Measurements from ENCODE around the gene OR1M1. TPM values are rescaled to one million over a fixed set of nuclear protein-coding genes. Genes with fewer than 3 reads are reported as not detected.
"Not testable (repeated sequence)": the region's sequence is repeated elsewhere in the genome, so short reads cannot be mapped to it uniquely, and the experiment has no call there.

OR1M1 gene
- total RNA-seq, 1 experiment from 2014 or later, result not detected

GRCh38 chr19:9052894-9053293, 34.0 kb upstream of the OR1M1 start:
- Histone ChIP-seq H2AFZ (ENCODE audit: low read length) (no peak overlapping the region), H3K4me2 (ENCODE audit: low read length) (no peak overlapping the region), H3K4me3 (ENCODE audit: low read length) (no peak overlapping the region), H3F3A (ENCODE audit: low read length, unreplicated experiment) (no peaks in the 10 kb centered on the region), H3K4me1 (ENCODE audit: insufficient read depth, low read length) (peaks cover 31% of the 10 kb centered on the region), H3K9me3 (ENCODE audit: low read length) (no peaks in the 10 kb centered on the region), H3K9me2 (replicated peaks; ENCODE audit: low read length) (no peaks in the 10 kb centered on the region), H3K27me3 (ENCODE audit: low read length) (no peaks in the 10 kb centered on the region), H3K79me2 (ENCODE audit: low read length) (no peaks in the 10 kb centered on the region), H4K20me1 (ENCODE audit: low read length) (no peaks in the 10 kb centered on the region), H3K36me3 (ENCODE audit: low read depth, low read length) (no peaks in the 10 kb centered on the region), H3K27ac (ENCODE audit: low read length) (no peak overlapping the region), H3K9ac (ENCODE audit: low read length) (no peak overlapping the region)
- TF ChIP-seq, protein P1, sequence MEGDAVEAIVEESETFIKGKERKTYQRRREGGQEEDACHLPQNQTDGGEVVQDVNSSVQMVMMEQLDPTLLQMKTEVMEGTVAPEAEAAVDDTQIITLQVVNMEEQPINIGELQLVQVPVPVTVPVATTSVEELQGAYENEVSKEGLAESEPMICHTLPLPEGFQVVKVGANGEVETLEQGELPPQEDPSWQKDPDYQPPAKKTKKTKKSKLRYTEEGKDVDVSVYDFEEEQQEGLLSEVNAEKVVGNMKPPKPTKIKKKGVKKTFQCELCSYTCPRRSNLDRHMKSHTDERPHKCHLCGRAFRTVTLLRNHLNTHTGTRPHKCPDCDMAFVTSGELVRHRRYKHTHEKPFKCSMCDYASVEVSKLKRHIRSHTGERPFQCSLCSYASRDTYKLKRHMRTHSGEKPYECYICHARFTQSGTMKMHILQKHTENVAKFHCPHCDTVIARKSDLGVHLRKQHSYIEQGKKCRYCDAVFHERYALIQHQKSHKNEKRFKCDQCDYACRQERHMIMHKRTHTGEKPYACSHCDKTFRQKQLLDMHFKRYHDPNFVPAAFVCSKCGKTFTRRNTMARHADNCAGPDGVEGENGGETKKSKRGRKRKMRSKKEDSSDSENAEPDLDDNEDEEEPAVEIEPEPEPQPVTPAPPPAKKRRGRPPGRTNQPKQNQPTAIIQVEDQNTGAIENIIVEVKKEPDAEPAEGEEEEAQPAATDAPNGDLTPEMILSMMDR (conservative IDR thresholded peaks at IDR 0.05; ENCODE audit: low read depth, low read length), result no peak
- no peak for TF ChIP-seq EZH2phosphoT487 (IDR thresholded peaks at IDR 0.05; ENCODE audit: borderline replicate concordance, low read length)
- no peak for TF ChIP-seq EZH2 (IDR thresholded peaks at IDR 0.05; ENCODE audit: low read length, unreplicated experiment)
- CTCF ChIA-PET, result no interaction called here
- no peak for ATAC-seq
- POLR2A ChIA-PET (ENCODE audit: unreplicated experiment), result no interaction called here
- DNase-seq, result no peak
- no TSS peak for BruUV-seq (replicated peaks)
- intact Hi-C loops (cut with micrococcal nuclease), result no loop called here

DNA sequence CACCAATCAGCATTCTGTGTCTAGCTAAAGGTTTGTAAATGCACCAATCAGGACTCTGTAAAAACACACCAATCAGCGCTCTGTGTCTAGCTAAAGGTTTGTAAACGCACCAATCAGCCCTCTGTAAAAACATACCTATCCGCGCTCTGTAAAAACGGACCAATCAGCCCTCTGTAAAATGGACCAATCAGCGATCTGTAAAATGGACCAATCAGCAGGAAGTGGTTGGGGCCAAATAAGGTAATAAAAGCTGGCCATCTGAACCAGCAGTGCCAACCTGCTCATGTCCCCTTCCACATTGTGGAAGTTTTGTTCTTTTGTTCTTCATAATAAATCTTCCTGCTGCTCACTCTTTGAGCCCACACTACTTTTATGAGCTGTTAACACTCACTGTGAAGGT, 33.2 kb upstream of the OR1M1 start:
- H3K9me2 ChIP-seq (replicated peaks; ENCODE audit: low read length); intact Hi-C loops (cut with micrococcal nuclease); H3K79me2 ChIP-seq (ENCODE audit: low read length); H3K9me3 ChIP-seq (ENCODE audit: low read length); H3K27me3 ChIP-seq (ENCODE audit: low read length); H3K36me3 ChIP-seq (ENCODE audit: low read depth, low read length); H2AFZ ChIP-seq (ENCODE audit: low read length); H3F3A ChIP-seq (ENCODE audit: low read length, unreplicated experiment); H3K9ac ChIP-seq (ENCODE audit: low read length); H3K4me2 ChIP-seq (ENCODE audit: low read length); BruUV-seq (replicated peaks); POLR2A ChIA-PET (ENCODE audit: unreplicated experiment); ATAC-seq; H4K20me1 ChIP-seq (ENCODE audit: low read length); H3K4me3 ChIP-seq (ENCODE audit: low read length); CTCF ChIA-PET; DNase-seq: not testable (repeated sequence)
- H3K4me1 ChIP-seq (ENCODE audit: insufficient read depth, low read length), result peaks cover 31% of the 10 kb centered on the region
- peak overlapping the region; percentile 94 for H3K27ac ChIP-seq (ENCODE audit: low read length)

- CTCF ChIA-PET, result no interaction called here
- Histone ChIP-seq H3F3A (ENCODE audit: low read length, unreplicated experiment) (no peaks in the 10 kb centered on the region), H3K9me2 (replicated peaks; ENCODE audit: low read length) (no peaks in the 10 kb centered on the region), H3K27ac (ENCODE audit: low read length) (peak overlapping the region; percentile 94), H3K79me2 (ENCODE audit: low read length) (no peaks in the 10 kb centered on the region), H4K20me1 (ENCODE audit: low read length) (no peaks in the 10 kb centered on the region), H2AFZ (ENCODE audit: low read length) (no peak overlapping the region), H3K9ac (ENCODE audit: low read length) (peak overlapping the region; percentile 39), H3K36me3 (ENCODE audit: low read depth, low read length) (no peaks in the 10 kb centered on the region), H3K27me3 (ENCODE audit: low read length) (no peaks in the 10 kb centered on the region), H3K4me3 (ENCODE audit: low read length) (peak overlapping the region; percentile 4; the same call in 1 of the 2 replicates), H3K4me1 (ENCODE audit: insufficient read depth, low read length) (peaks cover 31% of the 10 kb centered on the region), H3K9me3 (ENCODE audit: low read length) (no peaks in the 10 kb centered on the region), H3K4me2 (ENCODE audit: low read length) (peak overlapping the region; percentile 76)
- no TSS peak for BruUV-seq (replicated peaks)
- POLR2A ChIA-PET (ENCODE audit: unreplicated experiment), result interaction anchor here (0.7 kb wide), 1 partner anchor 72 kb away, joined by 17 read pairs; no protein-coding TSS in a partner anchor
- ATAC-seq (no peak), DNase-seq (no peak)
- intact Hi-C loops (cut with micrococcal nuclease), result no loop called here
- TF ChIP-seq EZH2phosphoT487 (IDR thresholded peaks at IDR 0.05; ENCODE audit: borderline replicate concordance, low read length) (no peak), EZH2 (IDR thresholded peaks at IDR 0.05; ENCODE audit: low read length, unreplicated experiment) (no peak)
- TF ChIP-seq, protein P1 (conservative IDR thresholded peaks at IDR 0.05; ENCODE audit: low read depth, low read length), result no peak
Measured at GRCh38 chr19:9054207-9054606, 32.7 kb upstream of the OR1M1 start.

Data from PC-3 (cell line).